ENCODE results near the gene PLEKHG7.
"Not testable (repeated sequence)": the region's sequence is repeated elsewhere in the genome, so short reads cannot be mapped to it uniquely, and the experiment has no call there.

The PLEKHG7 gene

GRCh38 chr12:92745856-92746550, 43.2 kb downstream of the PLEKHG7 start:
- DNase-seq (ENCODE audit: extremely low read depth in 1 of 2, low read depth in 1 of 2) = no peak

- no peak for DNase-seq (ENCODE audit: extremely low read depth in 1 of 2, low read depth in 1 of 2)
Measured at GRCh38 chr12:92747151-92747550, 44.4 kb downstream of the PLEKHG7 start.

- DNase-seq (ENCODE audit: extremely low read depth in 1 of 2, low read depth in 1 of 2) = not testable (repeated sequence)
Measured at GRCh38 chr12:92749691-92750090, 46.9 kb downstream of the PLEKHG7 start.

DNA sequence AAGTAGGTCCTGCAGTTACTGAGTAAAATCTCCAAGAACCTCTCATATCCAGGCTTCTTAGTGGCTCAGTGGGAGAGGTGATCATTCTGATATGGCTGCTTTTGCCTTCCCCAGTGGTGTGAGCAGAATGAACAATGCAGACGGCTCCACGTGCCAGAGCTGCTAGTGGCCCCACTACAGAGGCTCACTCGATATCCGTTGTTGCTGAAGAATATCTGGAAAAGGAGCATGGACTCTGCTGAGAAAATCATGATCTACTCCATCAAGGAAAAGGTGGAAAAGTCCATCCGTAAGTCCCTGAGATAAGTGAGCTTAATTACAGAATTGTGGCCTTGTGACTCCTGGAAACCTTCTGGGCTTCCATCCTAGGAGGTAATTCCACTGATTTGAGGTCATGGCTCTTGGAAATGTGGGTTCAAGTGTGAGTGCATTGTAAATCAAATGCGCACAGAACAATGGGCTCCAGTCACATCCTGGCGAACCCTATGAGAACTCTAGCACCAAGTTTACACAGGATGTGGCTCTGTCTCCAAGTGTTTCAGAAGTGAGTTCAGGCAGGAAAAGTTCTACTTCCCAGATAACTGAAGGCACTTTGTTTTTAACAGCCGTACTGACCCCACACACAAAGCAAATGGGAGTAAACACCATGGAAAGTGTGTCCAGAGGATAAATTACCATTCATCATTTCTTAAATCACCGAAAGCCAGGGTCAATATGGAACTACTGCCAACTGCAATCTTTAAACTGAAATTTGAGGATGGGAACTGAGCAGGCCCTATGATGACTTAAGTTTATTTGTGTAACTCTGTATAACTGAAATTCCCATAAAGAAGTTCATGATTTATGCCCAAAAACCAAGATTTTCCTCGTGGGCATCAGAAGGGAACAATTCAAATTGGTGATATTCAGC, 51.4 kb downstream of the PLEKHG7 start:
- DNase-seq (ENCODE audit: extremely low read depth in 1 of 2, low read depth in 1 of 2) = no peak

- DNase-seq (ENCODE audit: extremely low read depth in 1 of 2, low read depth in 1 of 2) = no peak
Measured at GRCh38 chr12:92756898-92757596, 54.3 kb downstream of the PLEKHG7 start.

GRCh38 chr12:92757597-92758121, 54.9 kb downstream of the PLEKHG7 start:
- no peak for DNase-seq (ENCODE audit: extremely low read depth in 1 of 2, low read depth in 1 of 2)

- no peak for DNase-seq (ENCODE audit: extremely low read depth in 1 of 2, low read depth in 1 of 2)
Measured at GRCh38 chr12:92759634-92760268, 57.0 kb downstream of the PLEKHG7 start.

- no peak for DNase-seq (ENCODE audit: extremely low read depth in 1 of 2, low read depth in 1 of 2)
Measured at GRCh38 chr12:92762773-92763172, 60.0 kb downstream of the PLEKHG7 start.

GRCh38 chr12:92764831-92765230, 62.0 kb downstream of the PLEKHG7 start:
- DNase-seq (ENCODE audit: extremely low read depth in 1 of 2, low read depth in 1 of 2) = no peak

DNA sequence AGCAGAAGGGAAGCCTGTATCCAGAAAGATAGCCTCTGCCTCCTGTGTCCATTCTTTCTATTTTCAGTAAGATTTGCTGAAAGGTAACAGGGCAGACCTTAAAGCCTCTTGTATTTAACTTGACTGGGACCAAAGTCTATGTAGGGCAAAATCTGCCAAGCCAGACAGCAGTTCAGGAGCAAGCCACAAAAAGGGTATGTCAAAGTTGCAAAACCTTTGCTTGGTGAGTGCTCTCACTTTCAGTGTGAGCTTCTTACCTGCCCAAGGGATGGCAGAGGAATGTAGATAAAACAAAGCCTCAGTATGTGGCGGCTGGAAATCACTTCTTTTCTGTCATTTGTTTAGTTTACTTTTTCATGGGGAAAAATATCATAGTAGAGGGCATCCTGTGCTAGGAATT, 63.1 kb downstream of the PLEKHG7 start:
- DNase-seq (ENCODE audit: extremely low read depth in 1 of 2, low read depth in 1 of 2) = no peak

GRCh38 chr12:92769124-92769901, 66.5 kb downstream of the PLEKHG7 start:
- no peak for DNase-seq (ENCODE audit: extremely low read depth in 1 of 2, low read depth in 1 of 2)

GRCh38 chr12:92771001-92771400, 68.2 kb downstream of the PLEKHG7 start:
- no peak for DNase-seq (ENCODE audit: extremely low read depth in 1 of 2, low read depth in 1 of 2)

DNA sequence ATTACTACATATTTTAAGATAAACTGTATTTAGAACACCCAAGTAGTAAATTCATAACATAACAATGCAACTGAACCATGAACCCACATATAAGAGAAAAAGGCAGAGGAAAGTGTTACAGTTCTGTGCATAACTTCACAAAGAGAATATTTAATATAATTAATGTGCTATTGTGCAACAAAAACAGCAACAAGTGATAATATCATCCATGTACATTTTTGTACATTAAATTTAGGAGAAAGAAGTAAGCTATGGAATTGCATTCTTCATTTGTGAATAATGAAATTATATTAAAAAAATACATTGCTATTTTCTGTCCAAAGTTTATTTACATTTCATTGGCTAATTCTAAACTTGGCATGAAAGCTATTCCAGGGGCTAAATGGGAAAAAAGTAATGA, 72.6 kb downstream of the PLEKHG7 start:
- DNase-seq (ENCODE audit: extremely low read depth in 1 of 2, low read depth in 1 of 2) = no peak

- no peak for DNase-seq (ENCODE audit: extremely low read depth in 1 of 2, low read depth in 1 of 2)
Measured at GRCh38 chr12:92778525-92778924, 75.7 kb downstream of the PLEKHG7 start.

- no peak for DNase-seq (ENCODE audit: extremely low read depth in 1 of 2, low read depth in 1 of 2)
Measured at GRCh38 chr12:92779902-92780301, 77.1 kb downstream of the PLEKHG7 start.

GRCh38 chr12:92784356-92784755, 81.6 kb downstream of the PLEKHG7 start:
- no peak for DNase-seq (ENCODE audit: extremely low read depth in 1 of 2, low read depth in 1 of 2)

DNA sequence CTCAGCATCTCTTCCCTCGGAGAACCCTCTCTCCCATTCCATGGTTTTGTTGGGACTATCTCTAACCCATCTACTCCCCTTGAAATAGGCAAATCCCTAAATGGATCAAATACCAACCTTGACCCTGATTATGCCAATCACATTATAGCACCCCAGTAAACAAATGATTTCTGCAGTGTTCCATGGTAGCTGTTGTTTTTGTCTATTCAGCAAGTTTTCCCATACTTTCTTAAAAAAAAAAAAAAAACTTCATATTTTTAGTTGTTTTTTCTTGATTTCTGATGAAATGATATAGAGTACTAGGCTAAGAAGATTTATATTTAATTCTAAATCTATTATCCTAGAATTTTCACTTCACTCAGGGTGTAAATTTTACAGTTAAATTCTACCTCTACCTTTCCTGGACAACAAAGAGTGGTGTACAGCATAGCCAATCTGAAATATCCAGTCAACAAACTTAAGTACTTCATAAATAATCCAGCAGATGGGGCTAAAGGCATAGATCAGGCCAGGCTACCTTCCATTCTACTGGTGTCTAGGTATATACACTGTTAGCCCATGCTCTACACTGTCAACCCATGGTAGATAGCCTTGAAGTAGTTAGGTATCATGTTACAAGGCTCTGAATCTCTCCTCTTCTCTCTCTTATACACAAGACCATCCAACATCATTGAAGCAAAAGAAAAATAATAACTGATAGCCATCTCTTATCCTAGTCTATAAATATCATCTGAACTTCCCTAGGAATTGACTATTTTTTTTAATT, 82.2 kb downstream of the PLEKHG7 start:
- DNase-seq (ENCODE audit: extremely low read depth in 1 of 2, low read depth in 1 of 2) = no peak

- no peak for DNase-seq (ENCODE audit: extremely low read depth in 1 of 2, low read depth in 1 of 2)
Measured at GRCh38 chr12:92785563-92785950, 82.8 kb downstream of the PLEKHG7 start.

DNA sequence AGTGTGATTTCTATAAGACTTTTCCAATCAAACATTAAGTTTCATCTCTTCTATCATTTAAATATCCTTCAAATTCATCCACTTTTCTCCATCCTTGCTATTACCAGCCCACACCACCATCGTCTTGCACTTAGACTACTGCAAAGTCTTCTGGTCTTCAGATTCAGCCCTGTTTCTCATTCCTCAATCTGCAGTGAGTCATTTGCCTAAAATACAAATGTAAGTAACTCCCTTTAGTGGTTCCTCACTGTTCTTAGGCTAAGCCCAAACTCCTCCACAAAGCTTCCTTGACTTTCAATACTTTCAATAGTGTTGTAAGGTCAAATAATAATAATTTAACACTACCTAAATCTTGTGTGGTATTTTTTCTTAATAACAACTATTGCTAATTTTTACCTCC, 83.3 kb downstream of the PLEKHG7 start:
- DNase-seq (ENCODE audit: extremely low read depth in 1 of 2, low read depth in 1 of 2) = no peak
